8988T (cell line): Measurements from ENCODE around the gene SSR4.
"Not testable (repeated sequence)": the region's sequence is repeated elsewhere in the genome, so short reads cannot be mapped to it uniquely, and the experiment has no call there.

ENCODE experiments used
- DNase-seq: peaks from one replicate; pipeline ENCODE4 v3.0.0; 2011

The SSR4 gene

GRCh38 chrX:153807976-153808375 is 13.5 kb downstream of the SSR4 start:
- no peak for DNase-seq

- no peak for DNase-seq
These were observed 17.8 kb downstream of the SSR4 start for GRCh38 chrX:153812220-153812619.

- DNase-seq = no peak
These were observed 18.7 kb downstream of the SSR4 start for GRCh38 chrX:153813161-153813560.

- DNase-seq = peak; percentile 14
These were observed 20.3 kb downstream of the SSR4 start for GRCh38 chrX:153814591-153815315.

GRCh38 chrX:153816831-153817690 is 22.6 kb downstream of the SSR4 start:
- peak; percentile 27 for DNase-seq

- not testable (repeated sequence) for DNase-seq
These were observed 23.6 kb downstream of the SSR4 start for GRCh38 chrX:153818064-153818463.

GRCh38 chrX:153818571-153819383 is 24.3 kb downstream of the SSR4 start:
- peak; percentile 59 for DNase-seq

GRCh38 chrX:153819384-153820040 is 25.0 kb downstream of the SSR4 start:
- DNase-seq = peak; percentile 21

GRCh38 chrX:153820601-153821000 is 26.1 kb downstream of the SSR4 start:
- peak; percentile 14 for DNase-seq

GRCh38 chrX:153821066-153821465 is 26.6 kb downstream of the SSR4 start:
- peak; percentile 10 for DNase-seq

- no peak for DNase-seq
These were observed 29.9 kb downstream of the SSR4 start for GRCh38 chrX:153824348-153824747.

GRCh38 chrX:153825042-153825441 is 30.6 kb downstream of the SSR4 start:
- DNase-seq = no peak

- DNase-seq = no peak
These were observed 32.5 kb downstream of the SSR4 start for GRCh38 chrX:153827016-153827415.

- DNase-seq = peak; percentile 17
These were observed 33.4 kb downstream of the SSR4 start for GRCh38 chrX:153827903-153828302.

GRCh38 chrX:153828308-153828707 is 33.8 kb downstream of the SSR4 start:
- peak; percentile 16 for DNase-seq

- DNase-seq = no peak
These were observed 34.5 kb downstream of the SSR4 start for GRCh38 chrX:153828723-153829548.

- DNase-seq = peak; percentile 17
These were observed 35.0 kb downstream of the SSR4 start for GRCh38 chrX:153829549-153829798.

- DNase-seq = peak; percentile 18
These were observed 35.6 kb downstream of the SSR4 start, which contains the start of gene PDZD4 for GRCh38 chrX:153829799-153830639. TSS of gene PDZD4 (minus strand) at chrX:153830544. CDS start at chrX:153830298, 246 bp downstream.

- peak; percentile 13 for DNase-seq
These were observed 36.4 kb downstream of the SSR4 start for GRCh38 chrX:153830640-153831428.
